Ecto neural progenitor cell (in vitro differentiated cells): ENCODE data around the gene HOXB9.

Experiments used
- DNase-seq: peaks from one replicate; pipeline ENCODE4 v3.0.0-alpha.2; 2018; ENCODE audit warnings: low spot score

Gene HOXB9

DNA sequence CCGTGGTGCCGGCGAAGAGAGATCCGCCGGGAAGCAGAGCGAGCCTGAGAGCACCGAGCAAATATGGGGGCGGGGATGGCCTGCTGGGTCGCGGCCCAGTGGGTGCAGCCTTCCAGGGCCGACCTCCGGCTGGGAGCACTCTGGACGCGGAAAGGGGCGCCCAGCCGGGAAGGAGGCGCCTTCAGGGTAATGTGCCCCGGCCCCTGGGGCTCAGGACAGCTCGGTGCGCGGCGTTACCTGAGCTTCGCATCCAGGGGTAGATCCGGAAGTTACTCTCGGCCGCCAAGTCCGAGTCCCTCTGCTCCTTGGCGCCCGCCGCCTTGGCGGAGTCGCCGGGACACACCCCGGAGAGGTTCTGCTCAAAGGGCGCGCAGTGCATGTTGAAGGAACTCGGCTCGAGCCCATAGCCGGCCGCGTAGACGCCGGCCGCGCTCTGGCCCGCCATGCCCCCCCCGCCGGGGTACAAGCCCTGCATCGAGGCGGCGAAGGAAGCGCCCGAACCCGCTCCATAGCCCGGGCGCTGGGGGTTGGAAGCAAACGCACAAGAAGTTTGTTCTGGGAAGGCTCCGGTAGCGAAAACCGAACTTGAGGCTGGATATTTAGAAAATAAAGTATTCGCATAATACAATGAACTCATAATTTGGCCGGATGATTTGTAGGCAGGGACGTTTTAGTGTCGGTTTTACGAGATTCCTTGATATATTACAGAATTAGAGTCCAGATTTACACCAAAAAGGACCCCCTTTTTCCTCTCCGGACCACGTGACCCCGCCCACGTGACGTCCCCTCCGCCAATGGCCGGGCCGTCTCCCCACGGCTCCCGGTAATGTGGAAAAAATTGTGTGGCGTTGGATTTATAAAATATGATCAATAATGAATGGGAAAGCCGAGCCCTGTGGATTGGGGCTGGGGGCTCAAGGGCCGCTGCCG is 15.6 kb downstream of the HOXB9 start, which contains the start of gene HOXB7:
Gene HOXB7 (minus strand): TSS at position 736 of the 930 bp plus-strand sequence. CDS start 99 bp downstream, at position 637.
- DNase-seq = no peak

DNA sequence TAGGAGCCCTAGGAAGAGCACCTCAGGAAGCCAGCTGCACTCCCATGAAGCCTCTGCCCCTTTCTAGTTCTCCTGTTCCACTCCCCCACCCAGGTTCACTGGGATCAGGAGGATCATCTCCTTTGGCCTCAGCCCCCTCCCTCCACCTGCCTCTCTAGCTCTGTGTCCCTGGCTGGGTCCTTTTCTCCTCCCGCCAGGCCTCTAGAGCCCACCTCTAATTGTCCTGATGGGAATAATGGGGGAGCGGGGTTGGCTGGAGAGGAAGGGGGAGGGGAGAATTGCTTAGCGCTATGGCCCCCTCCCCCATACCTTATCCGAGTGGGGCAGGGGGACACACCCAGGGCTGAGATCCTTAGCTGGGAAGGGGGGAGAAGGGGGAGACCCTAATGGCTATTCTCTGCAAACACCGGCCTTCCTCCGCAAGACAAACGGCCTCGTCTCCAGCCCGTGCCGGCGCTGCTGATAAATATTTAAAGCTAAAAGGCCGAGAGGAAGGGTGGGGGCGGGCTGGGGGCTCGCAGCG is 16.3 kb downstream of the HOXB9 start:
- no peak for DNase-seq

DNA sequence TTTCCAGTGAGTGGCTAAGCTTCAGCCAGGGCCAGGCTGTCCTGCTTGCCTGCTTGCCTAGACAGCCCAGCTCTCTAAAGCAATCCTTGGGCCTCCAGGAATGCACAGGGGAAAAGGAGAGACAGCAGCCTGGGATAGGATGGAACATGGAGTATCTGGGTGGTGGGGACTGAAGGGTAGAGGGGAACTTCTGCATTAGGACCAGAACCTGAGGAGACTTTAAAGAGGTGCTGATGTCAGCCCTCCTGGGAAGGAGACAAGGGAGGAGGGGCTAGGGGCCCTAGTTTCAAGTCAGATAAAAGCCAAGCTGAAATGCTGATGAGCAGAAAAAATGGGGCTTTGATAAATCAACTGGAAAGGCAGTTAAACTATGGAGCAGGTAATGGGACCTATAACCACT is 17.1 kb downstream of the HOXB9 start:
- DNase-seq = no peak

DNA sequence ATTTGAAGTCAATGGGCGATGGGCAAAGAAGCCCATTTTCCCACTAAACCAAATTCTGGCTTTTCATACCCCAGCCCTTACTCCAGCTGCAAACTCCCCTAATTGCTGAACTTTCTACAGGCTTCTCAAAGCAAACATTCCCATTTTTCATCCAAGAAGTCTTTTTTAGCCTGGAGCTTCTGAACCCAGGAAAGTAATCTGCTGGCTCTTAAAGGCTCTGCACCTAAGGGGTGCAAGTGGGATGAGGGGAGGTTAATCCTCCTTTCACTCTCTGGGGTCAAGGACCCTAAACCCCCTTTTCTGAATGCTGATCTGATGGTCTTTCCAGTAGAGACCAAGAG is 17.7 kb downstream of the HOXB9 start:
- no peak for DNase-seq

DNA sequence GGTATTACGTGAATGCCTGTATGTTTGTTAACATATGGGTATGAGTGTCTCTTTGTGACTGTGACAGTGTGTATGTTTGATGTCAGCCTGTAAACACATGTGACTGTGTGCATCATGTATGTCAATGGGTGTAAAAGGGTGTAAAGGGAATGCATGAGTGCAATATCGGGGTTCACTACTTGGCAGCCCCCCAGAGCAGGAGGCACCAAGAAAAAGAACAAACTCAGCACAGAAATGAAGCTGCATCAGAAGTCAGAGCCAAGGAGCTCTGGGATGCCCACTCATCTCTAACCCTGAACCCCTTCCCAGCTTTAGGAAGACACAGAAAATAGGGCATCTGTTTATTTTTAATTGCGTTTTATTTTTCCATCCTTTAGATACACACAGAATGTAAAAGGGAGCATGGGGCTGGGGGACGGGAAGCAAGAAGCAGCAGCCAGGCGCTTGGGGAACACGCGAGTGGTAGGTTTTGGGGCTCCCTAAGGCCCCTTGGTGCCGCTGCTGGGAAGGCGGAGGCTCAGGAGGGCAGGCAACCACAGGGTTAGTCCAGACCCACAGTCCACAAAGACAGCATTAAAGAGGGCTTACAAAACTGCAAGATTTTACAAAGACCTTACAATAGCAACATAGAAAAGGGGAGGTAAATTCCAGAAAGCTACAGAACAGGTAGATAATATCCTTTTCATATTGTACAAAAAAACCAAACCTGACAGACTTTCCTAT is 19.1 kb downstream of the HOXB9 start:
- DNase-seq = no peak

DNA sequence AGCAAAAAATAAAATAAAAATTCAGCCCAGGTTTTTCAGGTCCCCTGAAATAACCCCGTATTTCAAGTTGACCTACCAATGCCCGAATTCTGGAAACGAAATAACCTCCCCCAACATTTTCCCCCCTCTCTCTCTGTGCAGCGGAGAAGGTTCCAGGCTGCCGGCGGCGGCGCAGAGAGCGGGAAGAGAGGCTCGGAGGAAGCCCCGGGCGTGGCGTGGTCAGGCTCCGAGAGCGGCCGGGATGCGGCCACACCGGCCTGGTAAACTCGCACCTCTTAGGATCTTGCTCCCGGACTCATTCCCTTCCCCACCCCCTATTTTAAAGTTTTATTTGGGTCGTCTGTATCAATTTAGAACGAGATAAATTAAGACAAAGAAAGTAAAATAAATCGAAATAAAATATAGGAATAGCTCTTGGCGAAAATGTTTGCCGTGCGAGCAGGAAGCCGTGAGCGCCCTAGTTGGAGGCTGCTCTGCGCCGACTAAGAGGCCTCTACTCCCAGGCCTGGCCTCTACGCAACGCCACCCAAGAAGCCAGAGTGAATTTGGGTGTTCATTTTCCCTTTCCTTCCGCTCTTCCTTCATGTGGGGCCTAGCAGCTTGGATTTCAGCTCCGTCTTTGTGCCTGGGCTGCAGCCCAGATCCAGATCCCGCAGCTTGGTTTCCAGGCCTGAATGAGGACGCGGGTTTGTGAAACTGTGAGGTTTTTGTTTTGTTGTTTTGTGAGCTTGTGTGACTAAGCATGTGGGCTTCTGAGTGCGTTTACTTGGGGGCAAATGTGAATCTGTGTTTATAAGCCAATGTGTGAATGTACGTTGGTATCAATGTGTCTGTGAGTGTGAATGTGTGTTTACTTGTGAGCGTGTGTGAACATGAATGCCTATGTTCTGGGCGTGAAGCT is 19.9 kb downstream of the HOXB9 start:
- no peak for DNase-seq

DNA sequence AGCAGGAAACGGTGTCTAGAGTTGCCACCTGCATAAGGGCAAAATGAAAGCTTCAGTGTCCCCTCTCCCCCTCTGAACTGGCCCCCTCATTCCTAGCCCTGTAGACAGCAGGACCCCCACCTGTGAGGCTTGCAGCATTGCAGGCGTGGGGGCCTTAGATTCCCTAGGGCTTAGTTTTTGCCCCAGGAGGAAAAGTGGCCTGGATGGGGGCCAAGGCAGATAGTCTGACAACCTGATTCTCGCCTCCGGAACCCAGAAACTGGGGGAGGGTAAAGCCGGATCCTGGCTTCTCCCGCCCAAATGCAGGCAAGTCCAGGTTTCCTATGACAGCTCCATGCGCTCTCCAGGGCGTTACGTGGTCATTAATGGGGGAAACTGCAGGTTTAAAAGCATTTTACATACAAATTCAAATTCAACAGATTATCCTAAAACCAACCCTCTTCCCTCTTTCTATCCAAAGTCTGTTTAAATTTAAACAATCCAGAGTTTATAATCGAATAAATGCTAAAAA is 20.7 kb downstream of the HOXB9 start:
- DNase-seq = no peak

DNA sequence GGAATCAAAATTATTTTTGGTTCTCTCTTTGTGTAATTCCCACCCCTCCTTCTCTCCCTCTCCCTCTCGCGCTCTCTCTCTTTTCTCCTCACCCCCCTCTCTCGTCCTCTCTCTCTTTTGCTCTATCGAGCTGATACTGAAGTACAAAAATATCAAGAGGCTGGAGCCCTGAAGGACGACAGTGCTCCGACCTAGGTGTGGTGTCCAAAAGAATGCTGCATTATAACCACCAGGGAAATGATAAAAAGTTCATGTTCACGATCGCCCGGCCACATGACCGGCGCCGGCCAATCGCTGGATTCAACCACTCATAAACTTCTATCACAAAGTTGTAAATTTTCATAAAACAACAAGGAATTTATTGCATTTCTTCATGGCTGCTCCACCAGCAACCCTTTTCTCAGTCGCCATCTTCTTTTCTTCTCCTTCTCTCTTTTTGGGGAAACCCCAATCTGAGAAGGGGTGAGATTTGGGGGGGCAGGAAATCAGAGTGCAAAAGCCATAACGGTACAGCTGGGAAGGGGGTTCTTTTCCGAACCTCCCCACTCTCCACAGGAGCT is 21.3 kb downstream of the HOXB9 start, which contains the start of gene HOXB6:
Gene HOXB6 (minus strand): TSS at position 217 of the 560 bp plus-strand sequence. CDS start 6,836 bp downstream, outside the sequence.
- no peak for DNase-seq

DNA sequence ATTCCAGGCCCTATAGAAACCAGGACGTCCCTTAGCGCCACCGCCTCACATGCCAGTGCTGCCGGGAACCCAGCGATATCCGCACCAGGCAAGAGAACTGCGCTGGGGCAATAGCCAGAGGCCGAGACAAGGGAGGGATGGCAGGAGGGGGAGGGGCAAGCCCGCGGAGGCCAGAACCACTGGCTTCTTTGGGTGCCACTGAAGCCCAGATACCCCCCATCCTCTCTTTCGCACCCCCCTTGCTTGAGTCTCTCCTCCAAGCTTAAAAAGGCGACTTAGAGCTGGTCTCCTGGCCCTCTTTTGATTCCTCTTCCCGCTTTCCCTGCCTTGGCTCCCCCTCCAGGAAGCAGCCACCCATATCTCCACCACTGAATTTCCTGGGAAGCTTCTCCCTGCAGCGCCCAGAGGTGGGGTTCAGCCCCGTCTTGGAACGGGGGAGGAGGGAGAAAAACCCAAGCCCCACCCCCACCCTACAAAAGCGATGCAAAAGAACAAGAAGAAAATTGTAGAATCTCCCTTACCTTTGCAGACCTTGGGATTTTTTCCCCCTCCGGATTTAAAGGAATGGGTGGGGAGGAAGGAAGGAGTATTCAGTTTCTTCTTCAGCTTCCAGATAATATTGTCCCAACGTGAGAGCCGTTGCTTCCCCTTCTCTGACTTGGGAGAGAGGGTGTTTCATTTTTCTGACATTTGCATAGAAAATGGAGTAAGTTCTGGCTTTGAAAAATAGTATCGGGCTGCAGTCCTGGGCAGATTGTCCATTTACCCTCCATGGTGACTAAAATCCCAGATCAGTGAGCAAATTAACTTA is 22.0 kb downstream of the HOXB9 start:
- no peak for DNase-seq

DNA sequence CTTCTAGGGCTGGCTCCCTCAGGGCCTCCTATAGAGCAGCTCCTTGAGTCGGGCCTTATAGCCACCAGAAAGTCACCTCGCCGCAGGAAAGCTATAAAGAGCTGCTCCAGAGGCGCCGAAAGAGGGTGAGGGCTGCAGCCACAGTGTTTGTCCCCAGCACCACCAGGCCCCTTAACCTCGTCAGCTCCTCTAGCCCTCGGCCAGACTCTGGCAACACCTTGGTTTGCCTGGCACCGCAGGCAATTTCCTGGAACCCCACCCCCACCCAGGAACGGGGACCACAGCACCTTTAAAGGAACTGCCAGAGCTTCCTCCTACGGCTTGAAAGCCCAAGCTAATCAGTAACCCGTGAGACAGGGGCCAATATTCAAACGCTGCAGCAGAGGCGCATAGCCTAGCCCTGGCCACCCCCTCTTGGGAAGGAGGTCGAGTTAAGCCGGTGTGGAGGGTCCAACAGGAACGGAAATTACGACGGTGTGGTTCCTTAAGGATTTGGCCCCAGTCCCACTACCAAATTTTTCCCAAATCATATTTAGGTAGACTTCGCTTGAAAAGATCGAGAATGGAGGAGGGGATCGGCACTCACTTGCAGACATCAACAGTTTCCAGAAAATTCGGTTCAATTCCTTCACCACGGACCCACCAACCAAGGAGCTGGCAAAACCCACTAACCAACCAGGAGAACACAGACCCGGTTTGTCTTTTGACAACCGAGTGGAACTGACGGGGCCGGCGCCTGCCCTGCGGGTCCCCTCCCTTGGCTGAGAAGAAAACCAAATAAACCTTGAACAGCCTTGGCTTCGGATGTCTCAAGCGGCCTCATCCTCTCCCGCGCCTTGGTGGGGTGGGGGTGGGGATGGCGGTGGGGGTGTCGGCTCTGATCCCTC is 24.4 kb downstream of the HOXB9 start:
- DNase-seq = no peak

DNA sequence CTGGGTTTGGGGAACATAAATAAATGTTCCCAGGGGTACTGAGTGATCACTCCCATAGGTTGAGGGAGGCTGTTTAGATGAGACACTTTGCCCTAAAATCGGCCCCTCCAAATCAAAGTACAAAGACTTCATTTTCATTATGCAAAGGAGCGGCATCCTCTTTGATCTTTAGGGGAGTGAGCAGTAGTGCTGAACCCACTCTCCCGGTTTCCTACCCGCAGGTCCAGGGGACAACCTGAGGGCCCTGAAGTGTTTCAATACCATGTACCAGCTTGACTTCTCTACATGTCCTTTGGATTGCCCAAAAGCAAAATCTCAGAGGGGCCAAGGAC is 25.0 kb downstream of the HOXB9 start:
- DNase-seq = no peak

DNA sequence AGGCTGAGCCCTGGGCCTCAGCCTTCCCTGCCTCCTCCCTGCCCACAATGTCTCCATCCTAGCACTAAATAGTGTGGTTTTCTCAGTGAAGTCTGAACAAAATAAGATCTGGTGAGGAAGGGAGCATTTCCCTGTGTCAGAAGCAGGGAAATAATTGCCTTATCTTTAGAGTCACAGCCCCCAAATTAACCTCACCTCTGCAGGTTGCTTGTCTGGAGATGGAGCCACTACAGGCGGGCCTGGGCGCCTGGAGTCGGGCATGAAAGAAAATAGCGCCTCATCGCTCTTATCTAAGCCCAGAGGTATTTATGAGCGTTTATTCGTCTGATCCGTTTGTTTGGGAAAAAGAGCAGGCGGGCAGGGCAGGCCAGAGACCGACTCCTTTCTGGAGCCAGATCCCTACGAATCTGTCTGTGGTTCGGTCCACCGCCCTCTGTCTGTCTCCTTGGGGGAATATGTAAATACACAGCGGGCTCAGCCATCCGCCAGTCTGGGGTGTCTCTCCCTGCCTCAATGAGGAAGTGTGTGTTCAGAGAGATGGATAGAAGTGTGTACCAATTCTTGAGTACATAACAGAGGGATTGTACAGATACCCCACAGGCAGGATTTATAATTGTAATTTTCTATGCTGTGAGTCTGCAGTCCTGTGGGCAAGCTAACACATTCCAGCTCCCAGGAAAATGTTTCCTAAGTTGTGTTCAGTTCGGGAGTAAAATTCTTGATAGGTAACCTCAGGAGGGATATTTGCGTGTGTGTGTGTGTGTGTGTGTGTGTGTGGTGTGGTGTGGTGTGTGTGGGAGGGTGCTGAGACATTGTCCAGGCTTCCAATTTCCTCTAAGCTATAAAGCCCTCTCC is 25.7 kb downstream of the HOXB9 start:
- DNase-seq = no peak

DNA sequence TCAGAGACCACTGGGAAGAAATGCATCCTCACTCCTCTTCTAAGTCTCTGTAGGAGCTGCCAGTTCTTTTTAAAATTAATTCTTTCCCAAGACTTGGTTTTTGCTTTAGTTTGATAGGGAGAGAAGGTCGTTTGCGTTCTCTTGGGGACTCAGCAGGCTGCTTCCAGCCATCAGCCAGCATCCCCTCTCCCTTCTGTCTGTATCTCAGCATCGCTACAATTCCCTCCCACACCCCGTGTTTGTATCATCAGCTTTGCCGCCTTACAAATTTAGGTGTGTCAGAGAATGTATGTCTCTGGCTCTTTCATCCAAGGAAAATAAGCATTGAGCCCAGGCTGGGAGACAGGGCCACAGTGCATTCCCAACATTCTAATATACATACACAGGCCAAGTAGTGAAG is 26.8 kb downstream of the HOXB9 start:
- no peak for DNase-seq

DNA sequence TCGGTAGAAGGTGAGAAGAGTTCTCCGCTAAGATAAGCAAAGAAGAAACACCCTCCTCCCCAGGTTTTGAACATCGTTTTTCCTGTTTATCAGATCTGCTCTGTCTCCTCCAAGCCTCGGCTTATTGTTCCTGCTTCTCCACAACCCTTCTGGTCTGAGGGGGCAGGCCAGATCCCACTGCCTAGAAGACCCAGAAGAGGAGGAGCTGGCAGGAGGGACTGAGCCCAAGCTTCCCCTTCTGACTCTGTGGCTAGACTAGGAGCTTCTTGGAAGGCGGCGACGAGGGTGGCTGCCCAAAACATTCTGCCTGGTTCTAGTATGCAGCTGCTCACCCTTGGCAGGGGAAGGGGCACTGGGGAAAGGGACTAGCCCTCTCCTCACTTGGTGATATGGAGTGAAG is 27.4 kb downstream of the HOXB9 start:
- no peak for DNase-seq

DNA sequence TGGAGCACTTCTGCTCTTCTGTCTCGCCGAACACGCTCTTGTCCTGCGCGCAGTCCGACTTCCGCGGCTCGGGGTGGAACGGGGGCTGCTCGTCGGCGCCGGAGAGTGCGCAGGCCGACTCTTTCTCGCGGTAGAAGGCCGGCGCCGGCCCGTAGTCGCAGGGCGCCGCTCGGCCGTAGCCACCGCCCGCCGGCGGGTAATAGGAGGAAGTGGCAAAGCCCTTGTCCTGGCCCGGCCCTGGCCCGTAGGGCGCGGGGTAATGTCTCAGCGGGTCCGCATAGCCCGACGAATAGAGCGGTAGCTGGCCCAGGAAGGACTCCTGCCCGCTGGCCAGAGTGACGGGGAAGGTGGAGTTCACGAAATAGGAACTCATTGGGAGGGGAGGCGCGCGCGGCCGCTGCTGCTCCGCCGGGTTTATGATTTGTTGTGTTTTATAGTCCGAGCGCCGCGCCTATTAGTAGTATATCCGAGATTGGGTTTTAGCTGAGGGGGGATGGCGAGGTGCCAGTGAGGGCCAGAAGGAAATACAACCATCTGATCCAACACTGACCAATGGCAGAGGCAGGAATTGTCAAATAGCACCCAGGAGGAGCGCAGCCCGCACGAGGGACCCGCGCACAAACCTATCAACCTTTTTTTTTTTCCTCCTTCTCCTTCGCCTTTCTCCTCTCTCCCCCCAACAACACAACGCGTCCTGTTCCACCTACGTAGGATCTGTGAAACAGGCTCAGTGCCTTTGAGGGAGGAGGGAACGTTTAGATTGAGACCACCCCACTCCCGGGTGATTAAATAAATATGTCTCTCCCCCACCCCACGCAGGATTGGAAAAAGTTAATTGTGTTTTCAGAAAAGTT is 28.2 kb downstream of the HOXB9 start:
- DNase-seq = no peak

DNA sequence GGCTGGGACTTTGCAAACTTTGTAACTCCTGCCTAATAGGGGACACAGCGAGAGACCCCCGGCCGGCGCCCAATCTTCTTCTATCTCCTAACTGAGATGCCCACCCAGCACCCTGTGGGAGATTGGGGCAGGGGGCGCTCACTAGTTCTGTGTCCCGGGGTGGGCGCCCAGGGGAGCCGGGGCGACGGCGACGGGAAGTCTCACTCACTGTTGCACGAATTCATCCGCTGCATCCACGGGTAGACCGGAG is 28.7 kb downstream of the HOXB9 start:
- no peak for DNase-seq

DNA sequence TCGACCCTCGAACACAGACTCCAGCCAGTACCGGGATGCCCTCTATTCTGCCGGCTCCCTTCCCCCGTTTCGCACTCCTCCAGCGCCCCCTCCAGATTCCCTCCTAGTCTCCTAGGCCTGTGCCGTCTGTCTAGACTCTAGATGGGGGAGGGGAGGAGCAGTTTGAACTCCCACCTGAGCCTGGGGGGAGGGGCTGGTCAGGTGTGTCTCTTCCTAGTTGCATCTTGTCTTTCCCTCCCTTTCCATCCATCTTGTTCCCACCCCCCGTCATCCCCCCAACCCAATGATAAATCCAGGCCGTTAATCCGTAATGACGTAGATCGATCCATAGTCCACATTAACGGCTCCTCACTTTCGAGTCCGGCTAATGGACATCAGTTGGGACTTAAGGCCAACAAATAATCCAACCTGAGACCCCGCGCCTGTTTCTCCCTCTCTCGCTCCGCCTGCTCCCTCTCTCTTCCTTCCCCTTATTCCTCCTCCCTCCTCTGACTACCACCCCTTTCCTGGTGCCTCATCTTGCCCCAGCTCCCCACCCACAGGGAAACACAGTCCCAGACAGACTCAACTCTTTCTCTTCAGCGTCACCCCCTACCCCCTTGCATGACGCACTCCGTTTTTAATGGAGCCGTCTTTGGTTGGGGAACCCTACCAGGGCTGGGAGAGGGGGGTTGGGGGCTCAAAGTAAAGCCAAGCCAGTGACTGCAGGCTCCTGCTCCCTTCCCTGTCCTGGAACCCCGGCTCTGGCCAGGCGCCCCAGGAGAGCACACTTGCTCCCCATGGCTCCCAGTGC is 29.2 kb downstream of the HOXB9 start:
- no peak for DNase-seq
